Upper lobe of right lung (tissue), 1 donor: Measurements from ENCODE around the gene AK5. TPM values are rescaled to one million over a fixed set of nuclear protein-coding genes. Genes with fewer than 3 reads are reported as not detected.

ENCODE experiments used
- ATAC-seq: fragments of 200-7000 bp; cut with Tn5 transposase; one replicate; pipeline ENCODE4 v1.9.1; 2020; ENCODE audit warnings: mild to moderate bottlenecking, moderate library complexity
- DNase-seq: peaks from one replicate; pipeline ENCODE4 v3.0.0-alpha.2; 2020
- H3K27ac ChIP-seq: fragments of 200-600 bp; one replicate; pipeline ENCODE4 v1.8.0; 2022
- H3K27me3 ChIP-seq: fragments of 200-600 bp; one replicate; pipeline ENCODE4 v1.8.0; 2022; ENCODE audit warnings: mild to moderate bottlenecking
- H3K36me3 ChIP-seq: fragments of 200-600 bp; one replicate; pipeline ENCODE4 v1.8.0; 2022
- H3K4me1 ChIP-seq: fragments of 200-600 bp; one replicate; pipeline ENCODE4 v1.8.0; 2022
- H3K4me3 ChIP-seq: fragments of 200-600 bp; one replicate; pipeline ENCODE4 v1.8.0; 2022; ENCODE audit warnings: mild to moderate bottlenecking
- H3K9me3 ChIP-seq: fragments of 200-600 bp; one replicate; pipeline ENCODE4 v1.8.0; 2022
- intact Hi-C: fragments of 100-400 bp; cut with DNase I; formaldehyde crosslinking; loops from one replicate; pipeline ENCODE4 v1.11.0; 2022
- total RNA-seq: library from RNA; stranded (reverse); fragmentation: NEBNext Ultra II Directional; extraction: Animal tissue kit (Norgen Biotek cat#: 25700); gene quantifications from one replicate; pipeline ENCODE4 v1.2.1, GENCODE V29; 2021
- TF ChIP-seq, protein P1 (sequence below): fragments of 200-600 bp; IDR thresholded peaks from one replicate; pipeline ENCODE4 v1.8.0; 2022; ENCODE audit warnings: antibody characterized with exemption
- donor health status: DM: no; HTN: yes; CAD: no; lungs with severe emphysema.

The AK5 gene
- total RNA-seq, 1 donor from 2014 or later: not detected

- Histone ChIP-seq H3K27ac (no peak overlapping the region), H3K9me3 (no peaks in the 10 kb centered on the region), H3K27me3 (no peaks in the 10 kb centered on the region), H3K36me3 (no peaks in the 10 kb centered on the region), H3K4me3 (no peak overlapping the region), H3K4me1 (no peaks in the 10 kb centered on the region)
- intact Hi-C loops: no loop called here
- ATAC-seq (no peak), DNase-seq (no peak)
- TF ChIP-seq, protein P1, sequence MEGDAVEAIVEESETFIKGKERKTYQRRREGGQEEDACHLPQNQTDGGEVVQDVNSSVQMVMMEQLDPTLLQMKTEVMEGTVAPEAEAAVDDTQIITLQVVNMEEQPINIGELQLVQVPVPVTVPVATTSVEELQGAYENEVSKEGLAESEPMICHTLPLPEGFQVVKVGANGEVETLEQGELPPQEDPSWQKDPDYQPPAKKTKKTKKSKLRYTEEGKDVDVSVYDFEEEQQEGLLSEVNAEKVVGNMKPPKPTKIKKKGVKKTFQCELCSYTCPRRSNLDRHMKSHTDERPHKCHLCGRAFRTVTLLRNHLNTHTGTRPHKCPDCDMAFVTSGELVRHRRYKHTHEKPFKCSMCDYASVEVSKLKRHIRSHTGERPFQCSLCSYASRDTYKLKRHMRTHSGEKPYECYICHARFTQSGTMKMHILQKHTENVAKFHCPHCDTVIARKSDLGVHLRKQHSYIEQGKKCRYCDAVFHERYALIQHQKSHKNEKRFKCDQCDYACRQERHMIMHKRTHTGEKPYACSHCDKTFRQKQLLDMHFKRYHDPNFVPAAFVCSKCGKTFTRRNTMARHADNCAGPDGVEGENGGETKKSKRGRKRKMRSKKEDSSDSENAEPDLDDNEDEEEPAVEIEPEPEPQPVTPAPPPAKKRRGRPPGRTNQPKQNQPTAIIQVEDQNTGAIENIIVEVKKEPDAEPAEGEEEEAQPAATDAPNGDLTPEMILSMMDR: no peak
Measured at GRCh38 chr1:77341195-77341594, 59.4 kb downstream of the AK5 start.

GRCh38 chr1:77342745-77343144 is 60.9 kb downstream of the AK5 start:
- no peaks in the 10 kb centered on the region for H3K9me3 ChIP-seq
- no peak for ATAC-seq
- H3K27ac ChIP-seq: no peak overlapping the region

DNA sequence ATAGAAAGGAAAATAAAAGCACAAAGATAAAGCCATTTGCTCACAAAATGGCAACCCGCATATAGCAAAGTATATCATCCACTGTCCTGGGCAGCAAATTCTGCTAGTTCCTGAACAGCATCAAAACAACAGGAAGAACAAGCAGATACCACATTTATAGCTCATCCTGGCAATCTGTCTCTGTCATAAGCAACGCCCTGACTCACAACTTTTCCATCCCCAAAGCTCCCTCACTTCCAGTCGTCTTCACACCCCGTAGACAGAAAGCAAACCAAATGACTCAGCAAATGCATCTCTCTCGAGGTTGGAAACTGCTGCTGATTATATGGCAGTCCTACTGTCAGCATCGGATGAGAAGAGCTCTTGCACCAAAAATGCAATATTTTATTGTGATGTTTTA is 65.8 kb downstream of the AK5 start:
- H3K36me3 ChIP-seq: no peaks in the 10 kb centered on the region
- TF ChIP-seq, protein P1: no peak
- no peak overlapping the region for H3K27ac ChIP-seq
- ATAC-seq (no peak), DNase-seq (no peak)
- intact Hi-C loops: no loop called here
- H3K9me3 ChIP-seq: no peaks in the 10 kb centered on the region
- no peak overlapping the region for H3K4me3 ChIP-seq
- H3K27me3 ChIP-seq: no peaks in the 10 kb centered on the region
- no peaks in the 10 kb centered on the region for H3K4me1 ChIP-seq

More at GRCh38 chr1:77342745-77343144, 60.9 kb downstream of the AK5 start:
- Histone ChIP-seq H3K4me1 (no peaks in the 10 kb centered on the region), H3K36me3 (no peaks in the 10 kb centered on the region), H3K4me3 (no peak overlapping the region), H3K27me3 (no peaks in the 10 kb centered on the region)
- intact Hi-C loops: no loop called here
- no peak for DNase-seq
- TF ChIP-seq, protein P1: no peak

GRCh38 chr1:77348549-77348948 is 66.7 kb downstream of the AK5 start:
- ATAC-seq (no peak), DNase-seq (no peak)
- no peaks in the 10 kb centered on the region for H3K27me3 ChIP-seq
- no peaks in the 10 kb centered on the region for H3K36me3 ChIP-seq
- no peaks in the 10 kb centered on the region for H3K4me1 ChIP-seq
- no peaks in the 10 kb centered on the region for H3K9me3 ChIP-seq
- intact Hi-C loops: no loop called here
- H3K4me3 ChIP-seq: no peak overlapping the region
- no peak overlapping the region for H3K27ac ChIP-seq
- TF ChIP-seq, protein P1: no peak

GRCh38 chr1:77349275-77349674 is 67.5 kb downstream of the AK5 start:
- Histone ChIP-seq H3K36me3 (no peaks in the 10 kb centered on the region), H3K9me3 (no peaks in the 10 kb centered on the region), H3K4me1 (no peaks in the 10 kb centered on the region), H3K27me3 (no peaks in the 10 kb centered on the region), H3K4me3 (no peak overlapping the region), H3K27ac (no peak overlapping the region)
- ATAC-seq (no peak), DNase-seq (no peak)
- TF ChIP-seq, protein P1: no peak
- intact Hi-C loops: no loop called here

- no peaks in the 10 kb centered on the region for H3K4me1 ChIP-seq
- no peak overlapping the region for H3K4me3 ChIP-seq
- no peaks in the 10 kb centered on the region for H3K27me3 ChIP-seq
- no peaks in the 10 kb centered on the region for H3K9me3 ChIP-seq
- DNase-seq (no peak), ATAC-seq (peak; percentile 22)
- intact Hi-C loops: no loop called here
- TF ChIP-seq, protein P1: no peak
- no peak overlapping the region for H3K27ac ChIP-seq
- H3K36me3 ChIP-seq: no peaks in the 10 kb centered on the region
Measured at GRCh38 chr1:77350012-77350770, 68.4 kb downstream of the AK5 start.
